Hematopoietic multipotent progenitor cell treated with erythropoietin and hydrocortisone succinate and interleukin-3 and kit ligand, for 17 days (in vitro differentiated cells): ENCODE data around the gene POLG2.

Source experiments
- DNase-seq: peaks from one replicate; pipeline ENCODE4 v3.0.0-alpha.2; 2015; ENCODE audit warnings: low spot score

POLG2 gene

GRCh38 chr17:64496786-64497564, at the start of gene POLG2:
Gene POLG2 (minus strand): TSS chr17:64497054. CDS start chr17:64496968, 86 bp downstream.
- DNase-seq = peak; percentile 94

GRCh38 chr17:64544742-64545141, 47.9 kb upstream of the POLG2 start:
- no peak for DNase-seq

DNA sequence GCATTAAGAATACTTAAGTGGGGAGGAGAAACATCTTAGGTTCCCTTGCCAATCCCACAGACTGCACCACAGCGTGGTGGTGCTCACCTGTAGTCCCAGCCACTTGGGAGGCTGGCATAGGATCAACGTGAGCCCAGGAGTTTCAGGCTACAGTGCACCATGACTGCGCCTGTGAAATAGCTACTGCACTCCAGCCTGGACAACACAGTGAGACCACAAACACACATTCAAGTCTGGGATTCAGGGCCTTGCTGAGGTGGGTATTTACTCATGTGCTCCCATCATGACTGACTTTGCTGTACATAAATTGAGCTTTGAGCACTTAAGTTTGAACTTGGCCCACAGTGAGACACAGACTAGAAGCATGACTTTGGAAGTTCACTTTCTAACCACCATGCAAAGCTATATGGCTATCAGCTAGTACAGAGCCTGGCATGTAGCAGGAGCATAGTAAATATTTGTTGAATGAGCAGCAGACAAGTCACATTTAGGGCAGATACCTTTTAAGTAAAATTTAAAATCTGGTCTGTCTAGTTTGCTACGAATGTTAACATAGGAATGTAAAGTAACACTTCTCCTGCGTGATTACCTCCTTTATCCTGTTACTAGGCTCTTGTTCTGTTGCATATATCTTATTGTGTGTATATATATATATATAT, 43.4 kb upstream of the POLG2 start:
- no peak for DNase-seq

GRCh38 chr17:64538508-64539130, 41.8 kb upstream of the POLG2 start:
- DNase-seq = no peak

GRCh38 chr17:64537488-64537887, 40.6 kb upstream of the POLG2 start:
- DNase-seq = peak; percentile 41

- DNase-seq = no peak
Measured at GRCh38 chr17:64536913-64537312, 40.1 kb upstream of the POLG2 start.

DNA sequence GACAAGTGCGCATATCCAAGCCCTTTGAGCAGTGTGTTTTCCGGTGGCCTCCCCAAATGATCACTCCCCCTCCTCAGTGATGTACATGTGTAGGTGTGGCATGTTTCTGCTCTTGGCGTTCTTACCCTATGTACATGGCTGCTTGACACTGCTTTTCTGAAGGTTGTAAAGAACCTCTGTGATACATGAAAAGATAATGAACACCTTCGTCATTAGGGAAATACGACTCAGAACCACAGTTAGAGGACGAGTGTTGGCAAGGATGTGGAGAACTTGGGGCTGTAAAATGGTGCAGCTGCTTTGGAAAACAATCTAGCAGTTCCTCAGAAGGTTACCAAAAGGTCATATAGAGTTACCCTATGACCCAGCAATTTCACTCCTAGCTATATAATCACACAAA, 38.5 kb upstream of the POLG2 start:
- DNase-seq = no peak

- DNase-seq = peak; percentile 47
Measured at GRCh38 chr17:64534187-64534586, 37.3 kb upstream of the POLG2 start.

DNA sequence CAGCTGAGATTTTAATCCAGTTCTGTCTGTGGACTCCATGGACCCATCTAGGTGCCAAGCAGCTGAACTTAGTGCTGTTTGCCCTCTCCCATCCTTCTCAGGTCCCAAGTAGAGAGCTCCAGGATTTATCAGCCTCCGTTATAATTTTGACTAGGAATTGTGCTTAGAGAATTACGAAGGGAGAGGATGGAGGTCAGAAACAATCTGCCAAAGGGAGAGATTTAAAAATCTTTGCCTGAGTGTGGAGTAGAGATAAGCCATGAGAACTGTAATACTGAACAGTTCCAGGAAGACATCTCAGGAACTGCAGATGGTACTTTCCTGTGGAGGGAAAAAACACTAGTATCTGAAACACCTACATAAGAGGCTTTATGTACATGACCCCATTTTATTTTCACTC, 36.9 kb upstream of the POLG2 start:
- no peak for DNase-seq

DNA sequence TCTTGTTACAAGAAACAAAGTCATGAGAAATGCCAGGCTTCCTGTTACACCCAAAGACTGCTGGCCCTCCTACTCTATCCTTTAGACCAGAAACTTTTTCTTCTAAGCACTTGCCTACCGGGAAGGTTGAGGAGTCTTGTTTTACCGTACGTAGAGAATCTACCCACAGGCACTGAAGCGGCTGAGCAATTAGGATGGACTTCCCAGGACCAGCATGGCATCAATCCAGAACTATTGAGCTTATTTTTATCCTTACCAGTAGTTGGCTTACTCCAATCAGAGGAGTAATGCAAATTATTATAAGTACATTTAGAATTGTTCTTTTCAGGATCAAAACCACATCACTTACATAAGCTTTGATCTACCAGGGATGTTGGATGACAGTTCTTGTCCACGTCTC, 35.6 kb upstream of the POLG2 start:
- DNase-seq = no peak

GRCh38 chr17:64531955-64532371, 35.1 kb upstream of the POLG2 start:
- DNase-seq = no peak

DNA sequence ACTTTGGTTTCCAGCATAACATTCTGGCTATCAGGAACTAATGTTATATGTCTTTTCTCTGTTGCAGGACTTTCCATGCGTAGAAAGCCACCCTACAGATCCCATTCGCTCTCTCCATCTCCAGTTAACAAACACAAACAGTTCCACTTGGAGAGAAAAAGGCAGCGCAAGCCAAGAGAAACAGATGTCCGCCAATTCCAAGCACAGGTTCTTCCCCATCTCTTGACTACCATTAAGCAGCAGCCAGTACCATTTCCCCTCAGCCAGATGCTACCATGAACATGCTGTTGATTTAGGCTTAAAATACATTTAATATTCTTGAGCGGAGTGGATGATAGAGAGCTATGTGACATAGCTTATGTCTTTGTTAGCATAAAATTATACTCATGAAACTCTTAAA, 32.4 kb upstream of the POLG2 start:
- DNase-seq = no peak

- DNase-seq = no peak
Measured at GRCh38 chr17:64527914-64528313, 31.1 kb upstream of the POLG2 start.

GRCh38 chr17:64520359-64520758, 23.5 kb upstream of the POLG2 start:
- no peak for DNase-seq

GRCh38 chr17:64519601-64520000, 22.7 kb upstream of the POLG2 start:
- DNase-seq = no peak

DNA sequence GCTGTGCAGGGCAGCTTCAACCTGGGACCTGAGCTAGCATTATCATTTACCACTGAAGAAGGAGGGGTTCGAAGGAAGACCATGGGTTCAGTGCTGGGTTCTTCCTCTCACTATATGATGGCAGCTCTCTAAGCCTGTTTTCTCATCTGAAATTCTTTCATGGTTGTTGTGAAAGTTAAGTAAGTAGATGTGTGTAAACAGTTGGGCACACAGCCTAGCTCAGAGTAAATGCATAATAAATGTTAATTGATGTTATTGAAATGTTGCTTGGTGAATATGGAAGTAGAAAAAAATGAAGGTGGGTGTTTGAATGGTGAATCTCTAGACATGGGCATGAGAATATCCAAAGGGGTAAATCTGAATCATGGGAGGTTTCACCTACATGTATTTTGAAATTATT, 19.0 kb upstream of the POLG2 start:
- no peak for DNase-seq

DNA sequence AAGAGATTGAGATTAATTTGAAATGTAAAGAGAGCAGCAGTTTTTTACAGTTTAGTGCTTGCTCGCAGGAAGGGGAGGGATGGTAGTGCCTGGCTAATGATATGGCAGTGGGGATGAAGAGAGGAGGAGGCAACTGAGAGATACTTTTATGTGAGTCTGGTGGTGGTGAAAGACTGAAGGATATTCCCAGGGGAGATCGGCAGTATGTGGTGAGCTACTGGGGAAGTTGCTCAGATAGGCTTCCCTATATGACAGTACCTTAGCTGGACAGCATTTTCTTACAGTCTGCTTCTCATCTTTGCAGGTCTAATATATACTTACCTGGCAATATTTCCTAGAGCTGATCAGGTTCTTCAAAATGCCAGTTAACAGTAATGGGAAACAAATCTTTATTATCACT, 18.6 kb upstream of the POLG2 start:
- no peak for DNase-seq

GRCh38 chr17:64509179-64509578, 12.3 kb upstream of the POLG2 start:
- no peak for DNase-seq

DNA sequence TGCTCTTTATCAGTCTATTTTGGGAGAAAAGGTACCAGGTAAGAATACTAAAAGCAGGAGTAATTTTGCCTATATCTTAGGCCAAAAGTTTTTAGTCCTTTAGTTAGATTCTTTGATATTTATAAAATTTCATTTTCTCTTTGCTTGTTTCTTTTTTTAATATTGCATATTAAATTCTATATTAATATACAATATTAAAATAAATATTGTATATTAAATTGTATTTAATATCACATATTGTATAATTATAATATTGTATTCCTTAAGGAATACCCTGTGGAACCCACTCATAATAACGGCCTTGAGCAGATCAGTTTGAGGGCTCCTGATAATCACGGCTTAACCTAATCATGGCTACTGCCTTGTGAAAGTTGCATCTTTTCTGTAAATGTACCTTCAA, 11.8 kb upstream of the POLG2 start:
- DNase-seq = no peak

DNA sequence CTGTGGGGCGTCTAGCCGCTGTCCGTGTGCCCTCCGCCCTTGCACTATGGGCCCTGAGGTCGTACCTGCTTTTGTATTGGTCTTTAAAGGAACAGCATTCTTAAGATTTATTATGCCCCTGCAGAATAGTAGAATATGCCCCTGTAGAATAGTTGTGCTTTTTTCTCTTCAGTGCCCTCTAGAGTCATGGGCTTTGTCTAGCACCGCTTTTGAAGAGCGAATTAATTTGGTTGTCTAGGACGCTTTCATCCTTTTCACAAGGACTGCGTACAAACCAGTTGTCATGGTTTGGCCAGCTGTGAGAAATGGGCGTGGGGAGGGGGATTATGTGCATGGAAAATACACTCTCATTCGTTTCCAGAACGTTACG, 10.5 kb upstream of the POLG2 start:
- peak; percentile 75 for DNase-seq

- peak; percentile 96 for DNase-seq
Measured at GRCh38 chr17:64506576-64507412, 9.9 kb upstream of the POLG2 start, which contains the start of gene CEP95. Gene CEP95 (plus strand): TSS chr17:64506977. CDS start chr17:64507098, 121 bp downstream.

DNA sequence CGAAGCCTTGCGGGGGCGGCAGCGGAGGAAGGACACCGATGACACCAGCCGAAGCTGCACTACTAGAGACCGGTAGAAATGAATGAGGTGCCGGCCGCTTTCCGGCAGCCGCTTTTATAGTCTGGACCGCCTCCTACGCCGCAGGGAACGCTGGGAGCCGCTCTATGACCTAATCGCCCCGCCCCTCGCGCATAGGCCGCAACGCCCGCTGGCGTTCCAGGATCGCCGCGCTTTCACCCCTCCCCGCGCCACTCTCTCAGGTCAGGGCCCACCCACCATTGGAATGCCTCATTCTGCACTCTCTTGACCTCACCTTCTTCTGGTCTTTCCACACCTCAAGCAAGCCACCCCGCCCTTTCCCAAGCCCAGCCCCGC, 9.3 kb upstream of the POLG2 start, which contains the start of gene DDX5:
Gene DDX5, minus strand, starts transcription at position 89 of the 375 bp plus-strand sequence. CDS start 170 bp downstream, outside the sequence.
- DNase-seq = peak; percentile 97
